Neural crest cell (in vitro differentiated cells): ENCODE measurements around the gene ZNF423. TPM values are rescaled to one million over a fixed set of nuclear protein-coding genes. Genes with fewer than 3 reads are reported as not detected.

Experiments used
- DNase-seq: peaks from one replicate; pipeline ENCODE4 v3.0.0; 2021; ENCODE audit warnings: low read depth, mixed read lengths, low spot score
- H3K27ac Mint-ChIP-seq: one replicate; pipeline ENCODE4 v1.8.0; 2021; ENCODE audit warnings: mild to moderate bottlenecking, mixed read lengths; ENCODE audit not compliant: unreplicated experiment
- H3K27me3 Mint-ChIP-seq: 2 replicates; pipeline ENCODE4 v1.8.0; 2021; ENCODE audit warnings: low read depth, mild to moderate bottlenecking, mixed read lengths
- H3K36me3 Mint-ChIP-seq: 2 replicates; pipeline ENCODE4 v1.8.0; 2021; ENCODE audit warnings: low read depth, mild to moderate bottlenecking, mixed read lengths
- H3K4me1 Mint-ChIP-seq: 2 replicates; pipeline ENCODE4 v1.8.0; 2021; ENCODE audit warnings: mixed read lengths
- H3K4me3 Mint-ChIP-seq: one replicate; pipeline ENCODE4 v1.8.0; 2021; ENCODE audit warnings: mild to moderate bottlenecking, mixed read lengths
- H3K9me3 Mint-ChIP-seq: 2 replicates; pipeline ENCODE4 v1.8.0; 2021; ENCODE audit warnings: mixed read lengths
- total RNA-seq: library from RNA; stranded (reverse); gene quantifications from 2 replicates; pipeline ENCODE4 v1.2.1, GENCODE V29; 2021
- TF ChIP-seq, protein P1 (sequence below): fragments of 200-600 bp; sonication (generic); conservative IDR thresholded peaks from 2 replicates; pipeline ENCODE4 v1.5.0; 2021; ENCODE audit warnings: antibody characterized with exemption, mild to moderate bottlenecking

ZNF423 gene
- total RNA-seq, 1 donor from 2014 or later = 55.4 TPM

DNA sequence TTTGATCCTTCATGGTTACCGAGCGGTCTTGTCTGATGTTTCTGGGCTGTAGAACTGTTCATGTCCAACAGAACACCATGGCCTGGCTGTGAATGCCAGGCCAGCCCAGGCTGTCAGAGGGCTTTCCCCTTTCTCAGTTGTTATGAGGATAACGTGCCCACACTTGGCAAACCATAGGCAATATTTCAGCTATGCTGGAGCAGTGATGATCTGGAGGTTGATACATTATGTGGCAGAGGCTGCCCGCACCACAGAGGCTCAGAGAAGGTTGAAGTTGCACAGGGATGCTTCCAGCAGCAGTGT, 389.4 kb downstream of the ZNF423 start:
- TF ChIP-seq, protein P1, sequence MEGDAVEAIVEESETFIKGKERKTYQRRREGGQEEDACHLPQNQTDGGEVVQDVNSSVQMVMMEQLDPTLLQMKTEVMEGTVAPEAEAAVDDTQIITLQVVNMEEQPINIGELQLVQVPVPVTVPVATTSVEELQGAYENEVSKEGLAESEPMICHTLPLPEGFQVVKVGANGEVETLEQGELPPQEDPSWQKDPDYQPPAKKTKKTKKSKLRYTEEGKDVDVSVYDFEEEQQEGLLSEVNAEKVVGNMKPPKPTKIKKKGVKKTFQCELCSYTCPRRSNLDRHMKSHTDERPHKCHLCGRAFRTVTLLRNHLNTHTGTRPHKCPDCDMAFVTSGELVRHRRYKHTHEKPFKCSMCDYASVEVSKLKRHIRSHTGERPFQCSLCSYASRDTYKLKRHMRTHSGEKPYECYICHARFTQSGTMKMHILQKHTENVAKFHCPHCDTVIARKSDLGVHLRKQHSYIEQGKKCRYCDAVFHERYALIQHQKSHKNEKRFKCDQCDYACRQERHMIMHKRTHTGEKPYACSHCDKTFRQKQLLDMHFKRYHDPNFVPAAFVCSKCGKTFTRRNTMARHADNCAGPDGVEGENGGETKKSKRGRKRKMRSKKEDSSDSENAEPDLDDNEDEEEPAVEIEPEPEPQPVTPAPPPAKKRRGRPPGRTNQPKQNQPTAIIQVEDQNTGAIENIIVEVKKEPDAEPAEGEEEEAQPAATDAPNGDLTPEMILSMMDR = no peak
- DNase-seq = no peak
- Mint-ChIP-seq H3K4me3 (no peak overlapping the region), H3K36me3 (no peaks in the 10 kb centered on the region), H3K9me3 (no peaks in the 10 kb centered on the region), H3K27ac (no peak overlapping the region), H3K4me1 (peaks cover 30% of the 10 kb centered on the region), H3K27me3 (peaks cover 27% of the 10 kb centered on the region)

DNA sequence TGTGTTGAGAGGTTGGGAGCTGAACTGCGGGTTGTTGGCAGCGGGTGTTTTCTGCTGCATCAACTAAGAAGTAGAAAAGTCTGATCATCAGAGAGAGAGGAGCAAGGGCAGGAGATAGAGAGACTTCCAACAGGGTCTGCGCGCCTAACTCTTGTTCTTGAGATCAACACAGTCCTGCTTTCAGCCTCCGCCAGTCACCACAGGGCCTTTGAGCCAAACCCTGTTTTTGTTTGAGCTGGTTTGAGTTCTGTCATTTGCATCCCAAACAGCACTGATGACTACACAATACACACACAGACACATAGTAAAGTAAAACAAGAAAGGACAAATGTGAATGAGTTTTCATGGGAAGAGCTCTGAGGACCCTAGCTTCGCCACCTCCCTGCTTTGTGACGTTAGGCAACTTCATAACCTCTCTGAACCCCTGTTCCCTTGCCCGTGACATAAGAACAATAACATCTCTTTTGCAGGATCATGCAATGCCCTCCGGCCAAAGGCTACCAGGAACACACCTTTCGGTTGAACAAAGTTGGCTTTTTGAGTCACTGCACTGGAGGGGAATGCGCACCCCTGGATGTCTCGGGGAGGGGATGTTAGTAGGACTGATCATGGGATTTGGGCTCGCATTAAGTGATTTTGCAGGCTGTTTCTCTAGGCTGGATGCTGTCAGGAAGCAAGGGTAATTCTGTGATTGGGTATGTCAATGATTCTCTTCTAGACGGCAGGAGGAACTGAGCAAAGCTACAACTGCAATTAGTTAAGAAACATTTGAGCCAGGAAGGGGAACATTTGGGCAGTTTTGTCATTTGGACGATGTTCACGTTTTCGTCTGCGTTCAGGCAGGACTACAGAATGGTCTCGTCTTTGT, 390.0 kb downstream of the ZNF423 start:
- Mint-ChIP-seq H3K9me3 (no peaks in the 10 kb centered on the region), H3K4me3 (peak overlapping the region; percentile 4), H3K4me1 (peaks cover 30% of the 10 kb centered on the region), H3K27ac (no peak overlapping the region), H3K27me3 (peaks cover 27% of the 10 kb centered on the region), H3K36me3 (no peaks in the 10 kb centered on the region)
- TF ChIP-seq, protein P1 = no peak
- no peak for DNase-seq

DNA sequence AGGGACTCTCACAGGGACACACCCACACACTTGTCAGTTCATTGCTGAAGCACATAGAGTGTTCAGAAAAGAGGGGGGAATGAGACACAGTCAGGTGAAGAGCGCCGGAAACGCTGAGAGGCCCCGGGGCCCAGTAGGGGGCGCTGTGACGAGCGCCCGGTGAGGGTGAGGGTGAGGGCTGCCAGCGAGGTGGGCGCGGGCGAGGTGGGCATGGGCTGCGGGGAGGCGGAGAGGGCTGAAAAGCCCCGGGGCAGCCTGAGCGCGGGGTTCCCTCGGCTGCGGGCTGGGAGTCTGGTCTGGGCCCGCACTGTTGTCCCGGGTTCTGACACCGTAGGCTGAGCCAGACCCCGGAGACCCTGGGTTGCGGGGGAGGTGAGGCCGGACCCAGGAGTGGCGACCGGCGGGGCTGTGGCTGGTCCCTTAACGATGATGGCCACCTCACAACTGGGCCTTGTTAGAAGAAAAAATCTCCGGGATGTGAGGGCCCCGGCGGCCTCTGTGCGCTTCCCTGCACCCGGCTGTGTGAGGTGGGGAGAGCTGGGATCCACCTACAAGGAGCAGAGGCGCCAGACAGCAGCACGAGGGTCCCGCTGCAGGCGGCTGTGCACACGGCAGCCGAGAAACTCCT, 390.9 kb downstream of the ZNF423 start:
- DNase-seq = no peak
- peaks cover 33% of the 10 kb centered on the region for H3K4me1 Mint-ChIP-seq
- H3K9me3 Mint-ChIP-seq = no peaks in the 10 kb centered on the region
- TF ChIP-seq, protein P1 = peak; percentile 75
- H3K27ac Mint-ChIP-seq = peak overlapping the region; percentile 35
- no peak overlapping the region for H3K4me3 Mint-ChIP-seq
- H3K36me3 Mint-ChIP-seq = no peaks in the 10 kb centered on the region
- H3K27me3 Mint-ChIP-seq = peaks cover 27% of the 10 kb centered on the region

DNA sequence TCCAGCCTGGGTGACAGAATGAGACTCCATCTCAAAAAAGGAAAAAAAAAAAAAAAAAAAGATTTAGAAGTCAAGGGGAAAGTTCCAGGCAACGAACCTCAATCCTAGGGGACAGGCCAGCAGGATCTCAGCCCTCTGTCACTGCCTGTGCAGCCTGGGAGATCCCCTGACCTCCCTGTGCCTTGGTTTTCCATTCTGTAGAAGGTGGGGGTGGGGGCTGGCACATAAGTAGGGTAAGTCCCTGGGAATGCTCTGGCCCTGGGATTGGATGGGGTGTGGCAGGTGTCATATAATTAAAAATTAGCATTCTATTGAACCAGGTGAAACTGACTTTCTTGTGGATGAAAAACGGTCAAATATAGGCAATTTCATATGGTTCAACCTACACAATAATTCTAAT, 391.8 kb downstream of the ZNF423 start:
- no peaks in the 10 kb centered on the region for H3K9me3 Mint-ChIP-seq
- H3K4me3 Mint-ChIP-seq = peak overlapping the region; percentile 31
- no peak overlapping the region for H3K27ac Mint-ChIP-seq
- TF ChIP-seq, protein P1 = no peak
- no peaks in the 10 kb centered on the region for H3K36me3 Mint-ChIP-seq
- peaks cover 27% of the 10 kb centered on the region for H3K27me3 Mint-ChIP-seq
- peaks cover 33% of the 10 kb centered on the region for H3K4me1 Mint-ChIP-seq
- DNase-seq = no peak

DNA sequence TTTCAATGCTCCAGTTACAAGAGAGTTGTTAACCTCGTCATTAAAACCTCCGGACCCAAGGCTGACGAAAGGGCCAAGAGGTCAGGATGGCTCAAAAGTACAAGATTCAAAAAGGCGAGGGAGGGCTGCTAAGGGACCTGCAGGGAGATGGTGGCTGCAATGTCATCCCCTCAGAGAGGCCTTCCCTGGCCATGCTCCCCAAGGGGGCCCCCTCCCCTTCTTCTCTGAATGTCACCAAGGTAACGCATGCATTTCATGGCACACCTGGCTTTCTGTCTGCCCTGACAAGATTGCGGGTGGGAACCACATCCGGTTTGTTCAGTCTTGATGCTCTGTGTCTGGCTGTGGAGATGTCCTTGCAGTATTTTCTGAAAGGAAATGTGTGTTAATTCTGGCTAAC, 392.4 kb downstream of the ZNF423 start:
- H3K27ac Mint-ChIP-seq = no peak overlapping the region
- peaks cover 33% of the 10 kb centered on the region for H3K4me1 Mint-ChIP-seq
- DNase-seq = no peak
- H3K36me3 Mint-ChIP-seq = no peaks in the 10 kb centered on the region
- TF ChIP-seq, protein P1 = no peak
- H3K27me3 Mint-ChIP-seq = peaks cover 27% of the 10 kb centered on the region
- no peaks in the 10 kb centered on the region for H3K9me3 Mint-ChIP-seq
- no peak overlapping the region for H3K4me3 Mint-ChIP-seq
